IMR-90 (cell line): ENCODE data around the gene JAKMIP3. TPM values are rescaled to one million over a fixed set of nuclear protein-coding genes. Genes with fewer than 3 reads are reported as not detected.

Source experiments
- ATAC-seq: fragments of 200-7000 bp; cut with Tn5 transposase; 2 replicates; pipeline ENCODE4 v1.9.1; 2020; ENCODE audit warnings: low read depth, mild to moderate bottlenecking, moderate library complexity
- BruUV-seq: library from RNA; stranded (reverse); fragments of 400-500 nt; replicated peaks from 2 replicates; lab custom pipeline; 2021; lab: Mats Ljungman, UMichigan
- CTCF ChIA-PET: fragments of 300-600 bp; formaldehyde crosslinking; extraction: SDS; loops from one replicate; lab custom pipeline; 2021; ENCODE audit warnings: antibody characterized with exemption; lab: Yijun Ruan, JAX
- POLR2A ChIA-PET: fragments of 300-600 bp; sonication (Branson Sonifier 250); formaldehyde crosslinking; loops from one replicate; lab custom pipeline; 2022; ENCODE audit warnings: antibody characterized with exemption; ENCODE audit not compliant: unreplicated experiment; lab: Charles Lee
- DNase-seq: peaks from one replicate; pipeline ENCODE4 v3.0.0; 2013
- H2AFZ ChIP-seq: replicated peaks from 2 replicates; pipeline ENCODE3; 2013; ENCODE audit warnings: low read length, mild to moderate bottlenecking; ENCODE audit not compliant: poor library complexity
- H2AK5ac ChIP-seq: 2 replicates; pipeline ENCODE4 v1.6.1; 2013; ENCODE audit warnings: low read depth, low read length, inconsistent platforms
- H2AK9ac ChIP-seq: replicated peaks from 2 replicates; pipeline ENCODE3; 2013; ENCODE audit warnings: mild to moderate bottlenecking, low read depth, low read length, moderate library complexity; ENCODE audit not compliant: poor library complexity
- H2BK120ac ChIP-seq: 2 replicates; pipeline ENCODE4 v1.6.1; 2013; ENCODE audit warnings: low read depth, low read length, inconsistent platforms
- H2BK15ac ChIP-seq: 3 replicates; pipeline ENCODE4 v1.6.1; 2013; ENCODE audit warnings: low read depth, low read length, inconsistent platforms
- H2BK20ac ChIP-seq: 2 replicates; pipeline ENCODE4 v1.6.1; 2013; ENCODE audit warnings: low read depth, mild to moderate bottlenecking, inconsistent platforms, low read length, moderate library complexity
- H2BK5ac ChIP-seq: 2 replicates; pipeline ENCODE4 v1.6.1; 2013; ENCODE audit warnings: mild to moderate bottlenecking, low read depth, low read length, inconsistent platforms; ENCODE audit not compliant: poor library complexity, severe bottlenecking
- H3K14ac ChIP-seq: replicated peaks from 2 replicates; pipeline ENCODE4 v1.6.1; 2013; ENCODE audit warnings: low read depth, low read length, inconsistent platforms
- H3K18ac ChIP-seq: 2 replicates; pipeline ENCODE4 v1.6.1; 2013; ENCODE audit warnings: low read depth, low read length, control low read depth
- H3K23ac ChIP-seq: 2 replicates; pipeline ENCODE4 v1.6.1; 2013; ENCODE audit warnings: low read depth, low read length, inconsistent platforms
- H3K27ac ChIP-seq: 2 replicates; pipeline ENCODE4 v1.5.1; 2013; ENCODE audit warnings: mild to moderate bottlenecking, control low read depth, low read length; ENCODE audit not compliant: insufficient read depth
- H3K27me3 ChIP-seq: 2 replicates; pipeline ENCODE4 v1.6.1; 2013; ENCODE audit warnings: low read length; ENCODE audit not compliant: control insufficient read depth, insufficient read depth
- H3K36me3 ChIP-seq: 2 replicates; pipeline ENCODE4 v1.6.1; 2013; ENCODE audit warnings: low read length, mixed read lengths; ENCODE audit not compliant: control insufficient read depth, insufficient read depth
- H3K4ac ChIP-seq: 2 replicates; pipeline ENCODE4 v1.6.1; 2013; ENCODE audit warnings: low read depth, low read length, inconsistent platforms
- H3K4me1 ChIP-seq: 2 replicates; pipeline ENCODE4 v1.6.1; 2013; ENCODE audit warnings: low read length, mixed read lengths; ENCODE audit not compliant: control insufficient read depth, insufficient read depth
- H3K4me2 ChIP-seq: 2 replicates; pipeline ENCODE4 v1.6.1; 2013; ENCODE audit warnings: low read depth, mild to moderate bottlenecking, control low read depth, low read length, moderate library complexity
- H3K4me3 ChIP-seq: 2 replicates; pipeline ENCODE4 v1.5.1; 2013; ENCODE audit warnings: low read depth, mild to moderate bottlenecking, control low read depth, low read length, moderate library complexity; ENCODE audit not compliant: insufficient read depth
- H3K56ac ChIP-seq: 2 replicates; pipeline ENCODE4 v1.6.1; 2013; ENCODE audit warnings: low read length, inconsistent platforms; ENCODE audit not compliant: insufficient read depth; ENCODE audit errors: extremely low read depth
- H3K79me1 ChIP-seq, 2 experiments: 2 replicates each; pipeline ENCODE4 v1.6.1; 2013; ENCODE audit warnings: low read length in 2 of 2, inconsistent platforms in 1 of 2, low read depth in 1 of 2
- H3K9ac ChIP-seq: 2 replicates; pipeline ENCODE4 v1.6.1; 2013; ENCODE audit warnings: low read depth, low read length, control low read depth
- H3K9me1 ChIP-seq: 2 replicates; pipeline ENCODE4 v1.6.1; 2013; ENCODE audit warnings: low read length, inconsistent platforms; ENCODE audit not compliant: insufficient read depth
- H3K9me3 ChIP-seq: 2 replicates; pipeline ENCODE4 v1.6.1; 2013; ENCODE audit warnings: low read length; ENCODE audit not compliant: control insufficient read depth, insufficient read depth
- H4K20me1 ChIP-seq: 2 replicates; pipeline ENCODE4 v1.6.1; 2013; ENCODE audit warnings: low read length, inconsistent platforms; ENCODE audit not compliant: insufficient read depth
- H4K5ac ChIP-seq: 2 replicates; pipeline ENCODE4 v1.6.1; 2013; ENCODE audit warnings: mild to moderate bottlenecking, low read depth, low read length, control low read depth
- H4K8ac ChIP-seq, 2 experiments: 2 replicates each; pipeline ENCODE4 v1.6.1; 2013; ENCODE audit warnings: low read depth in 2 of 2, low read length in 2 of 2, control low read depth in 1 of 2, inconsistent platforms in 1 of 2
- H4K91ac ChIP-seq: 2 replicates; pipeline ENCODE4 v1.6.1; 2013; ENCODE audit warnings: low read depth, low read length, inconsistent platforms; ENCODE audit not compliant: insufficient read depth
- CEBPB ChIP-seq: IDR thresholded peaks from 2 replicates; pipeline ENCODE4 v1.6.1; 2012; ENCODE audit warnings: low read depth, low read length, improper control_type of control experiment
- CHD1 ChIP-seq: IDR thresholded peaks from 2 replicates; pipeline ENCODE4 v1.6.1; 2012; ENCODE audit warnings: low read depth, low read length, improper control_type of control experiment
- FOS ChIP-seq: fragments of 150-350 bp; IDR thresholded peaks from 2 replicates; pipeline ENCODE4 v1.6.1; 2016; ENCODE audit warnings: low read depth, low read length
- MAFK ChIP-seq: IDR thresholded peaks from 2 replicates; pipeline ENCODE4 v1.6.1; 2012; ENCODE audit warnings: low read depth, low read length, improper control_type of control experiment
- MAZ ChIP-seq: IDR thresholded peaks from 2 replicates; pipeline ENCODE4 v1.6.1; 2012; ENCODE audit warnings: low read depth, mild to moderate bottlenecking, low read length, improper control_type of control experiment, moderate library complexity, borderline replicate concordance
- MXI1 ChIP-seq: IDR thresholded peaks from 2 replicates; pipeline ENCODE4 v1.6.1; 2012; ENCODE audit warnings: low read depth, mild to moderate bottlenecking, low read length, moderate library complexity, borderline replicate concordance
- NFE2L2 ChIP-seq: fragments of 150-350 bp; IDR thresholded peaks from 2 replicates; pipeline ENCODE4 v1.6.1; 2016; ENCODE audit warnings: low read depth, mild to moderate bottlenecking, low read length
- RAD21 ChIP-seq: IDR thresholded peaks from 2 replicates; pipeline ENCODE4 v1.6.1; 2012; ENCODE audit warnings: low read length, improper control_type of control experiment
- WGBS, 2 experiments: methylation state at CpG; one replicate each; pipeline versions ENCODE4 v1.1.5 to v1.1.7; 2013; ENCODE audit warnings: missing lambda C conversion rate in 2 of 2; ENCODE audit not compliant: insufficient read length in 1 of 2; ENCODE audit errors: extremely low coverage in 2 of 2; 5-methylcytosine and 5-hydroxymethylcytosine counted together
- dilution Hi-C: fragments of 300-500 bp; cut with HindIII; formaldehyde crosslinking; loops from one replicate; pipeline ENCODE4 v1.14.3; 2018; ENCODE audit warnings: low sequenced_read_pairs; ENCODE audit not compliant: unreplicated experiment
- in situ Hi-C: fragments of 300-500 bp; cut with MboI; formaldehyde crosslinking; loops from 3 replicates; pipeline ENCODE4 v1.14.3; 2019; ENCODE audit warnings: low sequenced_read_pairs, inconsistent platforms, mixed read lengths
- intact Hi-C: fragments of 100-400 bp; cut with micrococcal nuclease; formaldehyde crosslinking; loops from 2 replicates; pipeline ENCODE4 v1.10.0; 2022
- polyA plus RNA-seq, 3 experiments: library from polyadenylated mRNA; depleted of rRNA; stranded (reverse); fragments of >200 nt; gene quantifications; 2 replicates each; pipeline ENCODE4 v1.2.3, GENCODE V29; 2012; ENCODE audit warnings: low replicate concordance in 1 of 3
- total RNA-seq: library from RNA; depleted of rRNA; stranded (reverse); fragments of >200 nt; gene quantifications from 2 replicates; pipeline ENCODE4 v1.2.3, GENCODE V29; 2012
- TF ChIP-seq, protein P1 (sequence below): fragments of 150-350 bp; IDR thresholded peaks from 2 replicates; pipeline ENCODE4 v1.6.1; 2017; ENCODE audit warnings: mild to moderate bottlenecking, antibody characterized with exemption, low read length, low read depth

JAKMIP3 gene
- total and polyA plus RNA-seq, 2 of the 4 experiments (the other 2 are of a cell fraction): under 0.01 to 0.22 TPM

DNA sequence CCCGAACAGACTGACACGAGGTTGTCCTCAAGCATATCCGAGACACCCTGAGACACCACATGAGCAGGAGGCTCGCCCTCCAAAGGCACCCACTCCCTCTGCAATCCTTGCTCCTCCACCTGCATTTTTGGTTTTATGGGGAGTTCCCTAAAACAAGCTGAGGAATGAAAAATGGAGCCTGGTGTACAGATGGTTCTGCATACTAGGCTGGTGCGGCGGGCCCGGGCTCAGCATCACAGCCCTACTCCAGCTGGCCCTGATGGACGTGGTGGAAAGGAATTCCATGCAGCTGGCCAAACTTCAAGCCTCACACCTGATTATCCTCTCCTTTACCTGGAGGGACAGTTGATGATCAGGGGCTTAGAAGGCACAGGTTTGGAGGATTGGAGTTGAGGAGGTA lies 30.3 kb upstream of the JAKMIP3 start:
- no peak overlapping the region for H4K8ac ChIP-seq

More for the DNA sequence above, 30.3 kb upstream of the JAKMIP3 start:
- no peak overlapping the region for H3K4me3 ChIP-seq
- H3K14ac ChIP-seq: no peak overlapping the region
- H2AK9ac ChIP-seq: no peak overlapping the region
- POLR2A ChIA-PET: no interaction called here
- no peak overlapping the region for H2BK120ac ChIP-seq
- no peaks in the 10 kb centered on the region for H4K20me1 ChIP-seq
- no peak overlapping the region for H3K18ac ChIP-seq
- H2BK15ac ChIP-seq: no peak overlapping the region
- H4K91ac ChIP-seq: no peak overlapping the region
- no peak overlapping the region for H3K4me2 ChIP-seq
- no peaks in the 10 kb centered on the region for H3K4me1 ChIP-seq
- no peak overlapping the region for H4K5ac ChIP-seq
- dilution Hi-C loops: no loop called here
- peaks cover 71% of the 10 kb centered on the region for H3K27me3 ChIP-seq
- no peaks in the 10 kb centered on the region for H3K36me3 ChIP-seq
- DNase-seq (no peak), ATAC-seq (no peak)
- H3K9me3 ChIP-seq: peaks cover 4% of the 10 kb centered on the region; the same call in 1 of the 2 replicates
- no peak overlapping the region for H2AK5ac ChIP-seq
- H3K23ac ChIP-seq: no peak overlapping the region
- H3K4ac ChIP-seq: no peak overlapping the region
- in situ Hi-C loops: no loop called here
- TF ChIP-seq MXI1 (no peak), NFE2L2 (no peak), CHD1 (no peak), RAD21 (no peak), MAFK (no peak), FOS (no peak), CEBPB (no peak), MAZ (no peak)
- TF ChIP-seq, protein P1, sequence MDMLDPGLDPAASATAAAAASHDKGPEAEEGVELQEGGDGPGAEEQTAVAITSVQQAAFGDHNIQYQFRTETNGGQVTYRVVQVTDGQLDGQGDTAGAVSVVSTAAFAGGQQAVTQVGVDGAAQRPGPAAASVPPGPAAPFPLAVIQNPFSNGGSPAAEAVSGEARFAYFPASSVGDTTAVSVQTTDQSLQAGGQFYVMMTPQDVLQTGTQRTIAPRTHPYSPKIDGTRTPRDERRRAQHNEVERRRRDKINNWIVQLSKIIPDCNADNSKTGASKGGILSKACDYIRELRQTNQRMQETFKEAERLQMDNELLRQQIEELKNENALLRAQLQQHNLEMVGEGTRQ: no peak
- CTCF ChIA-PET: no interaction called here
- H3K27ac ChIP-seq: no peak overlapping the region
- no peak overlapping the region for H2BK5ac ChIP-seq
- no peak overlapping the region for H3K9ac ChIP-seq
- H3K9me1 ChIP-seq: no peaks in the 10 kb centered on the region
- no peak overlapping the region for H3K56ac ChIP-seq
- WGBS, 2 experiments: no CpG with 5 or more reads among the region's 8 CpGs
- H2BK20ac ChIP-seq: no peak overlapping the region
- intact Hi-C loops: no loop called here
- H3K79me1 ChIP-seq: no peaks in the 10 kb centered on the region
- no TSS peak for BruUV-seq
- no peak overlapping the region for H2AFZ ChIP-seq
